Caco-2 (cell line): ENCODE measurements around the gene KIAA0930. TPM values are rescaled to one million over a fixed set of nuclear protein-coding genes. Genes with fewer than 3 reads are reported as not detected.
A peak's percentile ranks its signal among the peaks of the same experiment; 100 is the strongest.

Experiments
- BruUV-seq: library from RNA; stranded (reverse); fragments of 400-500 nt; replicated peaks from 2 replicates; lab custom pipeline; 2021; lab: Mats Ljungman, UMichigan
- CTCF ChIA-PET: fragments of 300-600 bp; sonication (Branson Sonifier 250); formaldehyde crosslinking; loops from one replicate; lab custom pipeline; 2022; ENCODE audit warnings: antibody characterized with exemption; lab: Charles Lee
- POLR2A ChIA-PET: fragments of 300-600 bp; sonication (Branson Sonifier 250); formaldehyde crosslinking; loops from one replicate; lab custom pipeline; 2022; ENCODE audit warnings: antibody characterized with exemption; lab: Charles Lee
- DNase-seq, 2 experiments: peaks; one replicate each; pipeline versions ENCODE4 v3.0.0 to v3.0.0-alpha.2; 2020 to 2022
- H3K27me3 ChIP-seq: replicated peaks from 2 replicates; pipeline ENCODE4 v1.6.0; 2011; ENCODE audit warnings: low read length; ENCODE audit not compliant: control insufficient read depth, insufficient read depth
- H3K36me3 ChIP-seq: 2 replicates; pipeline ENCODE4 v1.5.1; 2011; ENCODE audit warnings: low read length; ENCODE audit not compliant: control insufficient read depth, insufficient read depth
- H3K4me1 ChIP-seq: fragments of 250-450 bp; sonication (Bioruptor Pico); 2 replicates; pipeline ENCODE4 v1.5.1; 2020; ENCODE audit warnings: mild to moderate bottlenecking
- H3K4me3 ChIP-seq: 2 replicates; pipeline ENCODE4 v1.5.1; 2011; ENCODE audit warnings: low read depth, mild to moderate bottlenecking, control low read depth, low read length
- H3K9me3 ChIP-seq: fragments of 250-450 bp; sonication (Bioruptor Pico); 2 replicates; pipeline ENCODE4 v1.5.1; 2020; ENCODE audit warnings: mild to moderate bottlenecking, moderate library complexity
- H3K27ac Mint-ChIP-seq: one replicate; pipeline ENCODE4 v1.8.0; 2022; ENCODE audit warnings: mixed read lengths; ENCODE audit not compliant: unreplicated experiment
- H3K27me3 Mint-ChIP-seq: one replicate; pipeline ENCODE4 v1.8.0; 2022; ENCODE audit warnings: mixed read lengths; ENCODE audit not compliant: insufficient read depth, unreplicated experiment
- H3K36me3 Mint-ChIP-seq: one replicate; pipeline ENCODE4 v1.8.0; 2022; ENCODE audit warnings: mild to moderate bottlenecking, mixed read lengths; ENCODE audit not compliant: insufficient read depth, unreplicated experiment
- H3K4me1 Mint-ChIP-seq: one replicate; pipeline ENCODE4 v1.8.0; 2022; ENCODE audit warnings: low read depth, mixed read lengths; ENCODE audit not compliant: unreplicated experiment
- H3K4me3 Mint-ChIP-seq: one replicate; pipeline ENCODE4 v1.8.0; 2022; ENCODE audit warnings: mild to moderate bottlenecking, moderate library complexity, mixed read lengths; ENCODE audit not compliant: unreplicated experiment
- H3K9me3 Mint-ChIP-seq: one replicate; pipeline ENCODE4 v1.8.0; 2022; ENCODE audit warnings: mixed read lengths; ENCODE audit not compliant: unreplicated experiment
- intact Hi-C: fragments of 100-400 bp; cut with micrococcal nuclease; formaldehyde crosslinking; loops from one replicate; pipeline ENCODE4 v1.10.0; 2022; ENCODE audit not compliant: unreplicated experiment
- microRNA-seq: library from miRNA; unstranded; fragments of <30 nt; microRNA quantifications from one replicate; pipeline ENCODE4 v1.2.0, GENCODE V29; 2022
- total RNA-seq: library from RNA; stranded (reverse); gene quantifications from 2 replicates; pipeline ENCODE4 v1.2.3, GENCODE V29; 2022
- TF ChIP-seq, protein P1 (sequence below), 2 experiments: fragments of 200-600 bp in 1 of 2; IDR thresholded peaks; 1 replicate in 1 of 2; 2 replicates in 1 of 2; pipeline versions ENCODE4 v1.5.1 to v1.8.0; 2011 to 2022; ENCODE audit warnings: antibody characterized with exemption in 1 of 2, control low read depth in 1 of 2, inconsistent platforms in 1 of 2, low read depth in 1 of 2, low read length in 1 of 2, mild to moderate bottlenecking in 1 of 2, moderate library complexity in 1 of 2; ENCODE audit not compliant: insufficient read depth in 1 of 2, severe bottlenecking in 1 of 2, unreplicated experiment in 1 of 2

The KIAA0930 gene
- total RNA-seq, 1 experiment from 2014 or later, result 34.7 TPM

DNA sequence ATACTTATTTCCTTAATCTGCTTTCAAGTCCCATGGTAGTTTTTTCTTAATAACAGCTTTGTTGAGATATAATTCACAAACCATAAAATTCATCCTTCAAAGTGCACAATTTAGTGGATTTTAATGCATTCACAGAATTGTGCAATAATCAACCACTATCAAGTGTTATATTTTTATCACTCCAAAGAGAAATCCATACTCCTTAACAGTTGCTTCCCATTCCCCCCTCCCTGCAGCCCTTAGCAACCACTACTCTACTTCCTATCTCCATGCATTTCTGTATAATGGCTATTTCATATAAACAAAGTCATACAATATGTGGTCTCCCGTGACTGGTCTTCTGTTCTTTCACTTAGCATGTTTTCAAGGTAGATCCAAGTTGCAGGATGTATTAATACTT lies 95.8 kb downstream of the KIAA0930 start:
- ChIA-PET CTCF (no interaction called here), POLR2A (no interaction called here)
- Mint-ChIP-seq H3K9me3 (no peaks in the 10 kb centered on the region), H3K27ac (no peak overlapping the region), H3K27me3 (no peaks in the 10 kb centered on the region), H3K4me1 (no peaks in the 10 kb centered on the region), H3K36me3 (peaks cover 9% of the 10 kb centered on the region), H3K4me3 (no peak overlapping the region)
- Histone ChIP-seq H3K27me3 (no peaks in the 10 kb centered on the region), H3K4me1 (no peaks in the 10 kb centered on the region), H3K4me3 (no peak overlapping the region), H3K36me3 (no peaks in the 10 kb centered on the region), H3K9me3 (no peaks in the 10 kb centered on the region)
- BruUV-seq, result no TSS peak
- intact Hi-C loops, result no loop called here
- TF ChIP-seq, protein P1, sequence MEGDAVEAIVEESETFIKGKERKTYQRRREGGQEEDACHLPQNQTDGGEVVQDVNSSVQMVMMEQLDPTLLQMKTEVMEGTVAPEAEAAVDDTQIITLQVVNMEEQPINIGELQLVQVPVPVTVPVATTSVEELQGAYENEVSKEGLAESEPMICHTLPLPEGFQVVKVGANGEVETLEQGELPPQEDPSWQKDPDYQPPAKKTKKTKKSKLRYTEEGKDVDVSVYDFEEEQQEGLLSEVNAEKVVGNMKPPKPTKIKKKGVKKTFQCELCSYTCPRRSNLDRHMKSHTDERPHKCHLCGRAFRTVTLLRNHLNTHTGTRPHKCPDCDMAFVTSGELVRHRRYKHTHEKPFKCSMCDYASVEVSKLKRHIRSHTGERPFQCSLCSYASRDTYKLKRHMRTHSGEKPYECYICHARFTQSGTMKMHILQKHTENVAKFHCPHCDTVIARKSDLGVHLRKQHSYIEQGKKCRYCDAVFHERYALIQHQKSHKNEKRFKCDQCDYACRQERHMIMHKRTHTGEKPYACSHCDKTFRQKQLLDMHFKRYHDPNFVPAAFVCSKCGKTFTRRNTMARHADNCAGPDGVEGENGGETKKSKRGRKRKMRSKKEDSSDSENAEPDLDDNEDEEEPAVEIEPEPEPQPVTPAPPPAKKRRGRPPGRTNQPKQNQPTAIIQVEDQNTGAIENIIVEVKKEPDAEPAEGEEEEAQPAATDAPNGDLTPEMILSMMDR (IDR thresholded peaks at IDR 0.05; ENCODE audit: insufficient read depth in 1 of 2, low read depth in 1 of 2, low read length in 1 of 2, severe bottlenecking in 1 of 2, unreplicated experiment in 1 of 2), result no peak
- DNase-seq, result no peak

DNA sequence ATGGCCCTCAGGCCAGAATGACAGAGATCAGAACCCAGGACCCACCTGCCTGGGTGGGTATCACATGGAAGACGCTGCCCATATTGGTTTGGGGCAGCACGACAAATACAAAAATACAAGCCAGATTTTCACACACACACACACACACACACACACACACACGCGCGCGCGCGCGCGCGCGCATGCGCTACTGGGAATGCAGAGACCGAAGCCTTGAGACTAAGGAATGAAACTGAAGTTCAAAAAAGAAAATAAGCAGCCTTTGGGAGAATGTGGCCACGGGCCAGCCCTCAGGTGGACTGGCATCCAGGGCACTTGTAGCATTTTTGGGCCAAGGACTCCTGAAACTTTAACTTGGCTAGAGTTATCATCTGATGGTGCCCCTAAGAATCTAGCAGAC lies 98.3 kb downstream of the KIAA0930 start:
- H3K4me1 ChIP-seq, result no peaks in the 10 kb centered on the region
- intact Hi-C loops, result no loop called here
- BruUV-seq, result no TSS peak
- no peaks in the 10 kb centered on the region for H3K27me3 ChIP-seq
- CTCF ChIA-PET, result no interaction called here
- TF ChIP-seq, protein P1 (IDR thresholded peaks at IDR 0.05; ENCODE audit: insufficient read depth in 1 of 2, low read depth in 1 of 2, low read length in 1 of 2, severe bottlenecking in 1 of 2, unreplicated experiment in 1 of 2), result no peak
- no peaks in the 10 kb centered on the region for H3K36me3 ChIP-seq
- Mint-ChIP-seq H3K4me3 (no peak overlapping the region), H3K27me3 (no peaks in the 10 kb centered on the region), H3K36me3 (no peaks in the 10 kb centered on the region), H3K9me3 (no peaks in the 10 kb centered on the region), H3K4me1 (no peaks in the 10 kb centered on the region), H3K27ac (no peak overlapping the region)
- POLR2A ChIA-PET, result no interaction called here
- no peaks in the 10 kb centered on the region for H3K9me3 ChIP-seq
- no peak overlapping the region for H3K4me3 ChIP-seq
- no peak for DNase-seq

Small RNA genes within 50 kb of the gene (microRNA-seq; reads per million reads assigned to microRNA genes)
- gene MIR1249, result 8.0 reads per million, percentile 45 among the genes with 10 or more reads in this experiment

Other genes with a start within 250 kb of the KIAA0930 start
- gene PHF21B, start 230.9 kb downstream of the KIAA0930 start, total RNA-seq, result 0.98 TPM in 1 of 2 replicates, not detected in the other
- 122 and 128 TPM in 2 replicates for gene NUP50, start 77.0 kb downstream of the KIAA0930 start, total RNA-seq
- gene UPK3A, start 44.1 kb upstream of the KIAA0930 start, total RNA-seq, result 1.9 and 2.0 TPM in 2 replicates
- 120 and 131 TPM in 2 replicates for gene FAM118A, start 69.0 kb upstream of the KIAA0930 start, total RNA-seq
- gene SMC1B, start 172.7 kb upstream of the KIAA0930 start, total RNA-seq, result 4.6 and 5.3 TPM in 2 replicates
- 11.5 and 14.1 TPM in 2 replicates for gene RIBC2, start 172.8 kb upstream of the KIAA0930 start, total RNA-seq